Measurements from ENCODE around the gene ENOSF1.
"Not testable (repeated sequence)": the region's sequence is repeated elsewhere in the genome, so short reads cannot be mapped to it uniquely, and the experiment has no call there.

ENOSF1 gene

GRCh38 chr18:706405-706804, 6.0 kb downstream of the ENOSF1 start:
- no peak for DNase-seq (ENCODE audit: low read depth)

- no peak for DNase-seq (ENCODE audit: low read depth)
Measured at GRCh38 chr18:703213-703967, 9.0 kb downstream of the ENOSF1 start.

- DNase-seq (ENCODE audit: low read depth): no peak
Measured at GRCh38 chr18:697800-698199, 14.6 kb downstream of the ENOSF1 start.

DNA sequence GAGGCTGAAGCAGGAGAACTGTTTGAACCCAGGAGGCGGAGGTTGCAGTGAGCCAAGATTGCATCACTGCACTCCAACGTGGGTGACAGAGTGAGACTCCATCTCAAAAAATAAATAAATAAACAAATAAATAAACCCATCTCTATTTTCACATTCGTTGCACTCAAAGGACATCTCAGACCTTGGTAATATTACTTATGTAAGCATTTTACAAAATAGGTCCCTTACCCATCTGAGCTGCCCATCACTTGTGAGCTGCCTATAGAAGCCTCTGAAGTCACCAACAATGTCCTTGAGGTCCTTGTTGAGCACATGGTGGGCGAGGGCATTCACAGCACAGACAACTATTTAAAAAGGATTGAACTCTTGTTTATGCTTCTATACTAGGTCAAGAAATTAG, 15.4 kb downstream of the ENOSF1 start:
- DNase-seq (ENCODE audit: low read depth): no peak

GRCh38 chr18:693466-694187, 18.8 kb downstream of the ENOSF1 start:
- no peak for DNase-seq (ENCODE audit: low read depth)

- no peak for DNase-seq (ENCODE audit: low read depth)
Measured at GRCh38 chr18:692824-693223, 19.6 kb downstream of the ENOSF1 start.

- no peak for DNase-seq (ENCODE audit: low read depth)
Measured at GRCh38 chr18:688323-688722, 24.1 kb downstream of the ENOSF1 start.

GRCh38 chr18:686339-687111, 25.9 kb downstream of the ENOSF1 start:
- DNase-seq (ENCODE audit: low read depth): no peak

- no peak for DNase-seq (ENCODE audit: low read depth)
Measured at GRCh38 chr18:685438-685837, 27.0 kb downstream of the ENOSF1 start.

DNA sequence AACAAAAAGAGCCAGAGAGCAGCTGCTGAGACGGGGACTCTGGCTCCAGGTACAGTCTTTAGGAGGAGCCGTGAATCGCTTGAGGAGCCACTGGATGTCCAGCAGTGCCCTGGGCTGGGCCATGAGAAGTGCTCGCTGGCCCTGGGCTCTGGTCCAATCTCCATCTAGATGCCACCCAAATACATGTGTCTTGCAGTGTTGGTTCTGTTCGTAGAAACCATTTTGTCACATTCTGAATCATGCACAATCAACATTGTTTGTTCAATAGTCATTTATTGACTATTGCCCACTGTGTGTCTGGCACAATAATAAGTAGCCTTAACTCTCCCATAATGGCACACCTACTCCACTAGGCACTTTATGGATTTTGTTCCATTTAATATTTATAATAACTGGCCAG, 28.9 kb downstream of the ENOSF1 start:
- no peak for DNase-seq (ENCODE audit: low read depth)

GRCh38 chr18:682833-683232, 29.6 kb downstream of the ENOSF1 start:
- no peak for DNase-seq (ENCODE audit: low read depth)

GRCh38 chr18:682416-682815, 30.0 kb downstream of the ENOSF1 start:
- not testable (repeated sequence) for DNase-seq (ENCODE audit: low read depth)

DNA sequence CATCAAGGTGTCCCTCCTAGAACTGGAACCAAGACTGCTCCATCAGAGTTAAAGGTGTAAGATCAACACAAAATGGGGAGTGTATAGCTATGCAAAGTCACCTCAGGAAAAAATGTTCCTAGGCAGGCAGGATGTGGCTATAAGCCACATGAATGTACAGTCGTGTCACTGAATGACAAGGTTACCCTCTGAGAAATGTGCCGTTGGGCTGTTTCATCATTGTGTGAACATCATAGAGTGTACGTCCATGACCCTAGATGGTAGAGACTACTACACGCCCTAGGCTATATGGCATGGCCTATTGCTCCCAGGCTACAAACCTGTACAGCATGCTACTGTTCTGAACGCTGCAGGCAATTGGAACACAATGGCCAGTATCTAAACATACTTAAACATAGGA, 30.4 kb downstream of the ENOSF1 start:
- no peak for DNase-seq (ENCODE audit: low read depth)

GRCh38 chr18:680392-680791, 32.0 kb downstream of the ENOSF1 start:
- DNase-seq (ENCODE audit: low read depth): no peak

DNA sequence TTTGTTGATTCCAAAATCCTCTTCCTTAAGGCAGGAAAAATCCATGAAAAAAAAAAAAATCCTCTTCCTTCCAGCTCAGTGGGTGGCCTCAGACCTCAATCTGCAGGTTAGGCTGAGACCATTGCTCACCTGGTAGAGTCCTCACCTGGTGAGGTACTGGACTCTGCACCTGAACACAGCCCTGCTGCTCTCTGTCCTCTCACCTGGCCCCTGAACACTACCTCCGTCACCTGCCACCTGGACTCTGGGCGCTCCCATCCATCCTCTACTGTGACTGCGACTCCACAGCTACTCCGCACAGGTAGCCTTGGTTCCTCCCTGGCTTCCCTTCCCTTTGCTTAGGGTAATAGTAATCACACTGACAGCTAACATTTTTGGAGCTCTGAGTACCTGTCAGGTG, 32.9 kb downstream of the ENOSF1 start:
- no peak for DNase-seq (ENCODE audit: low read depth)

DNA sequence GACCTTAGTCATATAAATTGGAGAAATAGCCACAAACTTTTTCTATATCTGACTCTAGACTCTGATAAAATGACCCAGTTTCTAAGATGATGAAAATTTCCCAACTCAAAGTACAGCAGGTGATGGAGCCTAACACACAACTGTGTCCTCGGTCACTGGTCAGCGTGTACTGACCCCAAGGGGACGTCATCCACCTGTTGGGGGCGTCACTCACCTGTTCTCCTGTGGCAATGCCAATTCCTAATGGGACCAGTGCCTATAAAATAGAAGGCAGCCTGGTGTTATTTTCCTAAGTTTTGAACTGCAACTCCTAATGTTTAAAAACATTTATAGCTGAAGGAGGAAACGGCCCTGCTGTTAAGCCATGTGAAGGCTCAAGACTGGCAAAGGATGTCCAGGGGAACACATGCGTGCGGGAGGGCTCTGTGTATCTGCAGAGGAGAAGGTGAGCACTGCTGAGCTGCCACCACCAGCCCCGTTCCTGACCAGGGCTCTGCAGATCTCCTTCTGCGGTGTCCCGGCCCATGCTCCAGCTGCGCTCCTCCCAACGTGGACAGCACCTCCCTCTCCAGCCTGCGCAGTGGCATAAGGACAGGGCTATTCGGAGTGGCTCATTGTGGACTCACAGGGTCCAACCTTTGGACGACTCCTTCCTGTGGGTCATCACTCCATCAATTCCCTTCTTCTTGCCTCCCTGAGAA, 33.8 kb downstream of the ENOSF1 start:
- DNase-seq (ENCODE audit: low read depth): no peak

- no peak for DNase-seq (ENCODE audit: low read depth)
Measured at GRCh38 chr18:677951-678381, 34.5 kb downstream of the ENOSF1 start.

DNA sequence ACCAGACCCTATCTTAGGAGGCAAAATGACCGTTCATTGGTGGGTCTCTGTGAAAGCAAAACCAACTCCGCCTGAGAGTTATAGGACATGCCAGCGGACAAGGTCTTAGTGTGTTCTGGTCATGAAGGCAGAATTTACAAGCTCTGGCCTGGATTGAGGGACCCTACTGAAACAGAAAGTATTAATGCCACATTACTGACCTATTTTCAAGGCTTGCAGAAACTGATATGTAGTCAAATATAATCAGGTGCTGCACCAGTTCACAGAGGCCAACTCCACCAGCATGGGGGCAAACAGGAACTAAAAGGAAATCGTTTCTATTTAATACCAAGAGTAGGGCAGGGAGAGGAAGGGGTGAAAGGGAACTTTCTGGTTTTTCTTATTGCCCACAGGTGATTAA, 35.3 kb downstream of the ENOSF1 start:
- no peak for DNase-seq (ENCODE audit: low read depth)

- no peak for DNase-seq (ENCODE audit: low read depth)
Measured at GRCh38 chr18:676736-677135, 35.7 kb downstream of the ENOSF1 start.

DNA sequence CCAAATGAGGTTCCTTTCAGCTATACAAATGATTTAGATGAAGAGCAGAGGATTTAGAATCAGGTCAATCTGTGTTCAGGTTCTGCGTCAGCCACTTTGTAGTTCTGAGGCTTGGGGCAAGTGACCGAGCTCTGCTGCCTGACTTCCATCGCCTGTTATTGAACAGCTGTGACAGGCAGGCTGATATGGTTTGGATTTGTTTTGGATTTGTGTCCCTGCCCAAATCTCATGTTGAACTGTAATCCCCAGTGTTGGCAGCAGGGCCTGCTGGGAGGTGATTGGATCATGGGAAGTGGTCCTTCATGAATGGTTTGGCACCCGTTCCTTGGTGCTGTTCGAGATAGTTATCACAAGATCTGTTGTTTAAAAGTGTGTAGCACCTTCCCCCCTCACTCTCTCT, 36.4 kb downstream of the ENOSF1 start:
- no peak for DNase-seq (ENCODE audit: low read depth)

- DNase-seq (ENCODE audit: low read depth): no peak
Measured at GRCh38 chr18:675307-675706, 37.1 kb downstream of the ENOSF1 start.

GRCh38 chr18:673769-674168, 38.7 kb downstream of the ENOSF1 start:
- no peak for DNase-seq (ENCODE audit: low read depth)
